HL-60 (cell line): ENCODE data around the gene DOK7.

ENCODE experiments used
- DNase-seq, 2 experiments: peaks; one replicate each; pipeline ENCODE4 v3.0.0-alpha.2; 2010 to 2020; ENCODE audit warnings: low read depth in 1 of 2, low spot score in 1 of 2
- H3K27ac ChIP-seq: fragments of 250-450 bp; sonication (Bioruptor Pico); replicated peaks from 2 replicates; pipeline ENCODE4 v1.5.1; 2020; ENCODE audit warnings: mild to moderate bottlenecking, moderate library complexity
- H3K27me3 ChIP-seq: fragments of 250-450 bp; sonication (Bioruptor Pico); 2 replicates; pipeline ENCODE4 v1.5.1; 2021; ENCODE audit warnings: mild to moderate bottlenecking, moderate library complexity; ENCODE audit not compliant: insufficient read depth, poor library complexity, severe bottlenecking
- H3K4me3 ChIP-seq: replicated peaks from 2 replicates; pipeline ENCODE4 v1.5.1; 2011; ENCODE audit warnings: mild to moderate bottlenecking, control low read depth, low read length; ENCODE audit not compliant: insufficient read depth
- GABPA ChIP-seq: IDR thresholded peaks from 2 replicates; pipeline ENCODE4 v1.6.1; 2012; ENCODE audit warnings: low read depth
- POLR2AphosphoS5 ChIP-seq: IDR thresholded peaks from 2 replicates; pipeline ENCODE4 v1.6.1; 2012; ENCODE audit warnings: low read depth
- REST ChIP-seq: IDR thresholded peaks from 2 replicates; pipeline ENCODE4 v1.6.1; 2012; ENCODE audit warnings: low read depth; ENCODE audit not compliant: insufficient replicate concordance
- SPI1 ChIP-seq: IDR thresholded peaks from 2 replicates; pipeline ENCODE4 v1.6.1; 2012; ENCODE audit warnings: low read depth, mild to moderate bottlenecking, borderline replicate concordance
- TF ChIP-seq, protein P1 (sequence below): IDR thresholded peaks from one replicate; pipeline ENCODE4 v1.5.1; 2011; ENCODE audit warnings: low read length, control low read depth, inconsistent platforms; ENCODE audit not compliant: insufficient read depth

Gene DOK7

DNA sequence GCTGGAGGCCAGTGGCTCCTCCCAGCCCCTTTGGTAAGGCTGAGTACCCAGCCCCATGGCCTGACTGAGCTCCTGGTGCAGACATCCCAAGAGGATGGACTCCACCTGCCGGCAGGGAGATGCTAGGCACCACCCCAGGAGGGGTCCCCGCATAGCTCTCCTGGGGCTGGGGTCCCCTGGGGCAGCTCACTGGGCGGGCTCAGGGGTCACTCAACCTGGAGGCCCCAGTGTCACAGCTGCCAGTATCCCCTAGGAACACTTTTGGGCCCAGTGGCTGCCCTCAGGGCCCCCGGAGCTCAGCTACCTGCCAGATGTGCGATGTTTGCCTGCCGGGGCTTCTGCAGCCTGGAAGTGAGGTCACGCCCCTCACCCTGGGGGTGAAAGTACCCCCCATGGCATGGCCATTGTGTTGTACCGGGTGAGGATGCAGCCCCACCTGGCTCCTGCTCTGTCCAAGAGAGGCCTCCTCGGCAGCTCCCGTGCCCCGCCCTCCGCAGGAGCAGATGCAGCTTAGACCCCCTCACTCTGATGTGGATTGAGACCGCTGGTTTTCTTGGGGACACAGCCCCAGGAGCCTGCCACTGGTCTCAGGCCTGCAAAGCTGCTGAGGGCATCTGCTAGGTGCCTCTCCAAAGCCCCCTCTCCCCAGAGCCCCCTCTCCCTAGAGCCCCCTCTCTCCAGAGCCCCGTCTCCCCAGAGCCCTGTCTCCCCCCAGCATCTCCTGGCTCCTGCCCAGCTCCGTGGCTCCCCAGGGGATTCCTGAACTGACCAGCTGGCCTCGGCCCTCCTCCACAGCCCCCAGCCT lies 28.0 kb upstream of the DOK7 start:
- TF ChIP-seq, protein P1, sequence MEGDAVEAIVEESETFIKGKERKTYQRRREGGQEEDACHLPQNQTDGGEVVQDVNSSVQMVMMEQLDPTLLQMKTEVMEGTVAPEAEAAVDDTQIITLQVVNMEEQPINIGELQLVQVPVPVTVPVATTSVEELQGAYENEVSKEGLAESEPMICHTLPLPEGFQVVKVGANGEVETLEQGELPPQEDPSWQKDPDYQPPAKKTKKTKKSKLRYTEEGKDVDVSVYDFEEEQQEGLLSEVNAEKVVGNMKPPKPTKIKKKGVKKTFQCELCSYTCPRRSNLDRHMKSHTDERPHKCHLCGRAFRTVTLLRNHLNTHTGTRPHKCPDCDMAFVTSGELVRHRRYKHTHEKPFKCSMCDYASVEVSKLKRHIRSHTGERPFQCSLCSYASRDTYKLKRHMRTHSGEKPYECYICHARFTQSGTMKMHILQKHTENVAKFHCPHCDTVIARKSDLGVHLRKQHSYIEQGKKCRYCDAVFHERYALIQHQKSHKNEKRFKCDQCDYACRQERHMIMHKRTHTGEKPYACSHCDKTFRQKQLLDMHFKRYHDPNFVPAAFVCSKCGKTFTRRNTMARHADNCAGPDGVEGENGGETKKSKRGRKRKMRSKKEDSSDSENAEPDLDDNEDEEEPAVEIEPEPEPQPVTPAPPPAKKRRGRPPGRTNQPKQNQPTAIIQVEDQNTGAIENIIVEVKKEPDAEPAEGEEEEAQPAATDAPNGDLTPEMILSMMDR: peak; percentile 2
- TF ChIP-seq POLR2AphosphoS5: no peak
- no peaks in the 10 kb centered on the region for H3K27me3 ChIP-seq
- H3K27ac ChIP-seq: no peak overlapping the region
- no peak overlapping the region for H3K4me3 ChIP-seq
- DNase-seq: no peak

GRCh38 chr4:3435686-3435956 lies 27.5 kb upstream of the DOK7 start:
- Histone ChIP-seq H3K27me3 (no peaks in the 10 kb centered on the region), H3K27ac (no peak overlapping the region), H3K4me3 (no peak overlapping the region)
- DNase-seq: no peak
- TF ChIP-seq SPI1 (no peak), POLR2AphosphoS5 (no peak), REST (no peak), GABPA (no peak)
- TF ChIP-seq, protein P1: no peak

- Histone ChIP-seq H3K27me3 (no peaks in the 10 kb centered on the region), H3K4me3 (no peak overlapping the region), H3K27ac (no peak overlapping the region)
- TF ChIP-seq REST (no peak), GABPA (no peak), SPI1 (no peak), POLR2AphosphoS5 (no peak)
- TF ChIP-seq, protein P1: no peak
- no peak for DNase-seq
Observed at GRCh38 chr4:3436048-3436797, 26.9 kb upstream of the DOK7 start.
